Astrocyte of the spinal cord (primary cell): ENCODE measurements around the gene CHST13.

Experiments used
- DNase-seq: peaks from one replicate; pipeline ENCODE4 v3.0.0; 2011; ENCODE audit warnings: low read depth, low spot score
- H3K4me3 ChIP-seq: 2 replicates; pipeline ENCODE4 v1.5.1; 2011; ENCODE audit warnings: low read depth, mild to moderate bottlenecking, low read length, moderate library complexity
- CTCF ChIP-seq: IDR thresholded peaks from 2 replicates; pipeline ENCODE4 v1.5.1; 2012; ENCODE audit warnings: low read depth, mild to moderate bottlenecking, low read length, inconsistent platforms
- in situ Hi-C: cut with HindIII; loops from 2 replicates; pipeline ENCODE4 v1.10.0; 2017; ENCODE audit warnings: low sequenced_read_pairs

CHST13 gene

GRCh38 chr3:126503701-126504100 lies 20.3 kb upstream of the CHST13 start:
- no peak overlapping the region for H3K4me3 ChIP-seq
- in situ Hi-C loops = no loop called here
- TF ChIP-seq CTCF = no peak
- DNase-seq = no peak

- in situ Hi-C loops = no loop called here
- TF ChIP-seq CTCF = no peak
- H3K4me3 ChIP-seq = no peak overlapping the region
- DNase-seq = no peak
These were observed 16.1 kb upstream of the CHST13 start for GRCh38 chr3:126507886-126508285.

GRCh38 chr3:126508564-126508964 lies 15.4 kb upstream of the CHST13 start:
- no peak overlapping the region for H3K4me3 ChIP-seq
- no peak for TF ChIP-seq CTCF
- DNase-seq = no peak
- in situ Hi-C loops = no loop called here

DNA sequence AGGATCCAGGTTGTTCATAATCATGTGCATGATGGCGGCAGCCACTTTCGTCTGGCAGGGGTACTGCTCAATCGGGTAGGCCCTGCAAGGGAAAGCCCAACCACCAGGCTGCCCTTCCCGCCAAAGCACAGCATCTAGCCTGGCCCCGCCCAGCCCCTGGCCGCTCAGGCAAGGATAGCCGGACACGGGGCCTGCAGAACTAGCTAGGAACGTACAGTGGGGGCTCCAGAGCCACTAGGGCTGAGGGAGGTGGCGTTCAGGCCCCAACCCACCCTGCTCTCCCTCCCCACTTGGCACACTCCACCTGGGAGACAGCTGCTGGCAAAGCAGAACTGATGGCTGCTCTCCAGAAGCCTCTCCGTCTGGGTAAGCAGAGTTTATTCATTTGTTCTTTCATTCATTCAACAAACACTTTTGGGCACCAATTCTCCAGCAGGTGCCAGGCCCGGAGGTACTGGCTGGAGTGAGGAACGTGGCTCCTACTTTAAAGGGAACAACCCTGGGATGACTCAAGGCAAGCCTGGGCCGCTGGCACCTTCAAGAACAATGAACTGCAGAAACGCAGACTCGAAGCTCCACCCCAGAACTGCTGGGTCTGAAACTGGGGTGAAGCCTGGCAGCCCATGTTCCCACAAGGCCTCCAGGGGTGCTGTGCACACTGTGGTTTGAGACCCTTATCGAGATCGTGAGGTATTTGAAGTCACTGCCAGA lies 14.2 kb upstream of the CHST13 start:
- in situ Hi-C loops = no loop called here
- no peak for TF ChIP-seq CTCF
- DNase-seq = no peak

GRCh38 chr3:126510308-126510910 lies 13.5 kb upstream of the CHST13 start:
- DNase-seq = no peak
- no peak overlapping the region for H3K4me3 ChIP-seq
- TF ChIP-seq CTCF = no peak
- in situ Hi-C loops = no loop called here

More for the DNA sequence above, 14.2 kb upstream of the CHST13 start:
- H3K4me3 ChIP-seq = no peak overlapping the region

GRCh38 chr3:126511291-126511690 lies 12.7 kb upstream of the CHST13 start:
- TF ChIP-seq CTCF = no peak
- DNase-seq = no peak
- in situ Hi-C loops = no loop called here
- no peak overlapping the region for H3K4me3 ChIP-seq
